Gastrocnemius medialis (tissue), 4 donors: Measurements from ENCODE around the gene EOLA1. TPM values are rescaled to one million over a fixed set of nuclear protein-coding genes. Genes with fewer than 3 reads are reported as not detected.
"Not testable (repeated sequence)": the region's sequence is repeated elsewhere in the genome, so short reads cannot be mapped to it uniquely, and the experiment has no call there.

Source experiments
- ATAC-seq, 2 donors: fragments of 150-250 bp; one replicate each; pipeline ENCODE4 v1.9.1; 2016
- DNase-seq, 2 donors: peaks; one replicate each; pipeline ENCODE4 v3.0.0-alpha.2; 2019
- H3K27ac ChIP-seq, 4 donors: fragments of 200-600 bp; sonication (generic); 1 replicate in 1 of 4; 2 replicates in 3 of 4; pipeline ENCODE4 v1.5.1; 2016 to 2018; ENCODE audit warnings: mild to moderate bottlenecking in 2 of 4, moderate library complexity in 1 of 4
- H3K27me3 ChIP-seq, 3 donors: fragments of 200-600 bp; sonication (generic) in 2 of 3; 1 replicate in 1 of 3; 2 replicates in 2 of 3; pipeline versions ENCODE4 v1.5.1 to v1.6.0; 2016 to 2019; ENCODE audit warnings: mild to moderate bottlenecking in 1 of 3, moderate library complexity in 1 of 3
- H3K36me3 ChIP-seq, 2 donors: fragments of 200-600 bp; sonication (generic) in 1 of 2; one replicate each; pipeline ENCODE4 v1.5.1; 2017 to 2018
- H3K4me1 ChIP-seq, 2 donors: fragments of 200-600 bp; sonication (generic) in 1 of 2; one replicate each; pipeline ENCODE4 v1.5.1; 2016 to 2017; ENCODE audit warnings: mild to moderate bottlenecking in 2 of 2
- H3K4me3 ChIP-seq, 4 donors: fragments of 200-600 bp; sonication (generic) in 3 of 4; 1 replicate in 1 of 4; 2 replicates in 3 of 4; pipeline ENCODE4 v1.5.1; 2016 to 2019; ENCODE audit warnings: mild to moderate bottlenecking in 2 of 4
- H3K9me3 ChIP-seq, 3 donors: fragments of 200-600 bp; sonication (generic) in 2 of 3; 1 replicate in 1 of 3; 2 replicates in 2 of 3; pipeline ENCODE4 v1.5.1; 2016 to 2019
- CTCF ChIP-seq, 5 experiments: fragments of 450-650 bp in 3 of 5; fragments of 200-600 bp in 2 of 5; sonication (generic) in 2 of 5; IDR thresholded peaks in 4 of 5; conservative IDR thresholded peaks in 1 of 5; 1 replicate in 4 of 5; 2 replicates in 1 of 5; pipeline ENCODE4 v1.5.1; 2016 to 2019; ENCODE audit warnings: antibody characterized with exemption in 5 of 5, mild to moderate bottlenecking in 3 of 5, moderate library complexity in 3 of 5
- POLR2A ChIP-seq, 2 donors: fragments of 450-650 bp; IDR thresholded peaks; one replicate each; pipeline ENCODE4 v1.6.1; 2017; ENCODE audit warnings: antibody characterized with exemption in 2 of 2, mild to moderate bottlenecking in 2 of 2, moderate library complexity in 2 of 2
- in situ Hi-C, 4 donors: fragments of 200-750 bp; cut with MboI; loops; one replicate each; pipeline versions ENCODE4 v1.15.0 to v1.8.0; 2017; ENCODE audit warnings: low sequenced_read_pairs in 4 of 4
- intact Hi-C: fragments of 100-400 bp; cut with DNase I; formaldehyde crosslinking; loops from one replicate; pipeline ENCODE4 v1.15.1; 2023; ENCODE audit warnings: low total_unique reads
- total RNA-seq, 4 donors: library from RNA; depleted of rRNA; stranded (reverse); fragments of >200 nt; gene quantifications; one replicate each; pipeline versions ENCODE4 v1.1.0 to v1.2.3, GENCODE V29; 2016

Gene EOLA1
- total RNA-seq, 4 donors from 2014 or later = 9.3 to 17.5 (median 12.1) TPM

GRCh38 chrX:149528381-149528780 lies 12.4 kb upstream of the EOLA1 start:
- Histone ChIP-seq H3K27me3 (no peaks in the 10 kb centered on the region), H3K9me3 (no peaks in the 10 kb centered on the region), H3K27ac (no peak overlapping the region), H3K36me3 (peaks cover 0 to 6% of the 10 kb centered on the region in 2 donors), H3K4me1 (no peaks in the 10 kb centered on the region), H3K4me3 (no peak overlapping the region)
- ATAC-seq (no peak), DNase-seq (no peak)
- intact Hi-C loops = no loop called here
- in situ Hi-C loops = no loop called here
- TF ChIP-seq POLR2A (IDR thresholded peaks at IDR 0.05) (no peak), CTCF (IDR thresholded peaks at IDR 0.05 in 4 of 5, conservative IDR thresholded peaks at IDR 0.05 in 1 of 5) (no peak)

GRCh38 chrX:149531599-149531998 lies 9.2 kb upstream of the EOLA1 start:
- intact Hi-C loops (no loop called here), in situ Hi-C loops (no loop called here)
- no peak for DNase-seq
- Histone ChIP-seq H3K36me3 (peaks cover 0 to 6% of the 10 kb centered on the region in 2 donors), H3K27ac (no peak overlapping the region), H3K4me1 (no peaks in the 10 kb centered on the region), H3K9me3 (no peaks in the 10 kb centered on the region), H3K27me3 (no peaks in the 10 kb centered on the region), H3K4me3 (no peak overlapping the region)
- ATAC-seq = no peak
- no peak for TF ChIP-seq POLR2A (IDR thresholded peaks at IDR 0.05)
- TF ChIP-seq CTCF (IDR thresholded peaks at IDR 0.05 in 4 of 5, conservative IDR thresholded peaks at IDR 0.05 in 1 of 5) = no peak

GRCh38 chrX:149532868-149533267 lies 7.9 kb upstream of the EOLA1 start:
- in situ Hi-C loops = not testable (repeated sequence)

GRCh38 chrX:149533999-149534398 lies 6.8 kb upstream of the EOLA1 start:
- H3K4me1 ChIP-seq, DNase-seq, H3K27ac ChIP-seq, H3K4me3 ChIP-seq, intact Hi-C loops, in situ Hi-C loops, ATAC-seq, H3K36me3 ChIP-seq, H3K9me3 ChIP-seq, H3K27me3 ChIP-seq: not testable (repeated sequence)

More at GRCh38 chrX:149532868-149533267, 7.9 kb upstream of the EOLA1 start:
- H3K27ac ChIP-seq, H3K4me3 ChIP-seq, DNase-seq, H3K9me3 ChIP-seq, H3K4me1 ChIP-seq, intact Hi-C loops, ATAC-seq, H3K36me3 ChIP-seq, H3K27me3 ChIP-seq: not testable (repeated sequence)

DNA sequence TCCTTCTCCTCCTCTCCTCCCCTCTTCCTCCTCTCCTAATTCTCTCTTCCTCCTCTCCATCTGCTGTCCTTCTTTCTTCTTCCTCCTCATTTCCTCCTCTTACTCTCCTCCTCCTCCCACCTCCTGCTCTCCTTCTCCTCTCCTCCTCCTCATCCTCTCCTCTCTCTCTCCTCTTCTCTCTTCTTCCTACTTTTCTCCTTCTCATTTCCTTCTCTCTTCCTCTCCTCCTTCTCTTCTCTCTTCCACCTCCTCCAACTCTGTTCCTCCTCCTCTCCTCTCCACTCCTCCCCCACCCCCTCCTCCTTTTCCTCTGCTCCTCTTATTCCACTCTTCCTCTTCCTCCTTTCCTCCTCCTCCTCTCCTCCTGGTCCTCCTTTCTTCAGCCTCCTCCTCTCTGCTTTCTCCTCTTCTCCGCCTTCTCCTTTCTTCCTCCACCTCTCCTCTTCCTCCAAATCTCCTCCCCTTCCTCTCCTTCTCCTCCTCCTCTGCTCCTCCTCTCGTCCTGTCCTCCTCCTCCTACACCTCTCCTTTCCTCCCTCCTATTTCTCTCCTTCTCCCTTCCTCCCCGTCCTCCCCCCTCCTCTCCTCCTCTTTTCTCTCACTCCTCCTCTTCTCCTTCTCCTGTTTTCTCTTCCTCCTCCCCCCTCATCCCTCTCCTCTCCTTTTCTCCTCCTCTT lies 5.7 kb upstream of the EOLA1 start:
- H3K36me3 ChIP-seq, H3K4me3 ChIP-seq, H3K4me1 ChIP-seq, DNase-seq, H3K27ac ChIP-seq, H3K9me3 ChIP-seq, in situ Hi-C loops, intact Hi-C loops, ATAC-seq, H3K27me3 ChIP-seq: not testable (repeated sequence)

DNA sequence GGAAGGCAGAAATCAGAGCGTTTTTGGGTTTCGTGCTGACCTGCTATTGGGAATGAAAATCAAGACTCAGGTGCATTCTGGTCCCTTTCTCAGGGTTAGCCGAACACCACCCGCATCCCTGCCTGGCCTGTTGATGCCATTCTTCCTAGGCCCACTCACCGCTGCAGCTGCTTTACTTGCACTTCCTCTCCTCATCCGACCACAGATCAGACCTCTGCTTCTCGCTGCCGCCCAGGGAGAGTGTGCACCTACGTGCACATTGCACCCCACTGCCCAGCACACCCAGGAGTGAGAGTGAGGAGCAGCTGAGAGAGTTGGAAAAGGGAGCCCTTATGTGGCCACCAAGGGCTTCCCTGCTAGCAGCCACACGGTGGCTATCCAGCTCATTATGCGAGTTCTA lies 3.3 kb upstream of the EOLA1 start:
- H3K4me1 ChIP-seq, H3K36me3 ChIP-seq, in situ Hi-C loops, H3K27ac ChIP-seq, H3K27me3 ChIP-seq, H3K9me3 ChIP-seq, DNase-seq, H3K4me3 ChIP-seq, intact Hi-C loops, ATAC-seq: not testable (repeated sequence)
